Endometrium (tissue), 2 donors: ENCODE measurements around the gene PIM2.
"Not testable (repeated sequence)": the region's sequence is repeated elsewhere in the genome, so short reads cannot be mapped to it uniquely, and the experiment has no call there.

Source experiments
- FAIRE-seq: peaks from 2 replicates; lab custom pipeline; 2012; peaks lifted over from hg19 to GRCh38; lab: Jason Lieb, UNC
- donor health status: control.
- donor health status: control.

PIM2 gene

GRCh38 chrX:48905090-48905790 lies 13.6 kb downstream of the PIM2 start:
- FAIRE-seq = no peak

- FAIRE-seq = no peak
These were observed 14.2 kb downstream of the PIM2 start for GRCh38 chrX:48904626-48905025.

GRCh38 chrX:48904180-48904579 lies 14.6 kb downstream of the PIM2 start:
- FAIRE-seq = no peak

GRCh38 chrX:48903290-48903689 lies 15.5 kb downstream of the PIM2 start:
- no peak for FAIRE-seq

- no peak for FAIRE-seq
These were observed 16.0 kb downstream of the PIM2 start for GRCh38 chrX:48902776-48903175.

GRCh38 chrX:48902135-48902534 lies 16.7 kb downstream of the PIM2 start:
- no peak for FAIRE-seq

- FAIRE-seq = no peak
These were observed 17.8 kb downstream of the PIM2 start for GRCh38 chrX:48901069-48901468.

GRCh38 chrX:48899078-48899410 lies 19.8 kb downstream of the PIM2 start:
- FAIRE-seq = no peak

GRCh38 chrX:48897625-48898306 lies 21.1 kb downstream of the PIM2 start, which contains the start of the genes PQBP1 and TIMM17B:
Gene PQBP1, plus strand, starts transcription at chrX:48897930. Its CDS starts 580 bp downstream, at chrX:48898510.
Gene TIMM17B, minus strand, starts transcription at chrX:48897768. Its CDS starts 19 bp downstream, at chrX:48897749.
- FAIRE-seq = peak; percentile 83

- no peak for FAIRE-seq
These were observed 21.6 kb downstream of the PIM2 start for GRCh38 chrX:48897157-48897624.

- FAIRE-seq = no peak
These were observed 22.2 kb downstream of the PIM2 start for GRCh38 chrX:48896611-48897011.

GRCh38 chrX:48894891-48895290 lies 23.9 kb downstream of the PIM2 start:
- no peak for FAIRE-seq

GRCh38 chrX:48893556-48894348 lies 25.1 kb downstream of the PIM2 start:
- no peak for FAIRE-seq

- FAIRE-seq = no peak
These were observed 25.9 kb downstream of the PIM2 start for GRCh38 chrX:48892896-48893295.

GRCh38 chrX:48891402-48892288 lies 27.2 kb downstream of the PIM2 start:
- no peak for FAIRE-seq

- FAIRE-seq = no peak
These were observed 27.9 kb downstream of the PIM2 start for GRCh38 chrX:48890934-48891401.

- FAIRE-seq = no peak
These were observed 28.4 kb downstream of the PIM2 start for GRCh38 chrX:48890296-48890925.

GRCh38 chrX:48886586-48886985 lies 32.2 kb downstream of the PIM2 start:
- FAIRE-seq = not testable (repeated sequence)

- FAIRE-seq = no peak
These were observed 35.1 kb downstream of the PIM2 start for GRCh38 chrX:48883729-48884128.

- not testable (repeated sequence) for FAIRE-seq
These were observed 41.9 kb downstream of the PIM2 start for GRCh38 chrX:48876944-48877343.

GRCh38 chrX:48872017-48872416 lies 46.8 kb downstream of the PIM2 start:
- not testable (repeated sequence) for FAIRE-seq
